ENCODE data around the gene RCAN1. TPM values are rescaled to one million over a fixed set of nuclear protein-coding genes. Genes with fewer than 3 reads are reported as not detected.

Gene RCAN1
- total and polyA plus RNA-seq, 9 of the 15 experiments (the other 6 are each of a cell fraction or from before 2014, with no cell fraction given), result 4.4 to 16.5 (median 12.3) TPM

DNA sequence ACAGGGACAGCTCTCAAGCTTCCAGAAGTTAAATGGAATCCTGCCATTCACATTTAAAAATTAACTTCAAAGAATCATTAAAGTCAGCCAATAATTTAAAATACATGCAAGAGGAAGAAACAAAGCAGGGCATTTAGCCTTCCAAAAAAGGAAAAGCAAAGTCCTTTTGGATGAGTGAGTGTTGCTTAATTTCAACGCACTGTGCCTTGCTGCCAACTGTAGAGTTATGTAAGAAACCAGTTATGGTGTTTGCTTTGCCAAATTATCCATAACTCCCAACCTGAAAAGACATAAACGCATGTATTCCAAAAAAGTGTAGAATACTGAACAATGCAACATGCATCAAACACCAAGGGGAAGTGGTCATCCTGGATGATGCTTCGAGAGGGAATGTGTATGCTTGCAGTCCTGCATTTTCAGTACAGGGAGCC is 86.8 kb downstream of the RCAN1 start:
- in situ Hi-C loops (cut with MboI) (no loop called here), intact Hi-C loops (cut with micrococcal nuclease) (no loop called here)
- Histone ChIP-seq H3K4me3 (no peak overlapping the region), H3K79me2 (ENCODE audit: control insufficient read depth, insufficient read depth, low read length) (no peaks in the 10 kb centered on the region), H2AFZ (ENCODE audit: low read depth, low read length) (no peak overlapping the region), H3K36me3 (ENCODE audit: control insufficient read depth, insufficient read depth, low read length) (no peaks in the 10 kb centered on the region), H3K27ac (ENCODE audit: extremely low read depth, low read depth, low read length) (no peak overlapping the region), H3K27me3 (ENCODE audit: control insufficient read depth in 2 of 2, insufficient read depth in 2 of 2, low read length in 2 of 2) (peaks cover 3 to 12% of the 10 kb centered on the region in 2 experiments; a peak in 4 of 5 replicates), H3K9me3 (replicated peaks; ENCODE audit: control insufficient read depth, insufficient read depth, low read depth, low read length) (no peaks in the 10 kb centered on the region), H3K9ac (ENCODE audit: insufficient read depth in 1 of 2, low read depth in 2 of 2, low read length in 2 of 2) (no peak overlapping the region), H3K4me1 (replicated peaks in 1 of 2; ENCODE audit: control insufficient read depth in 2 of 2, insufficient read depth in 2 of 2, low read length in 2 of 2) (no peaks in the 10 kb centered on the region; a peak in 1 of 5 replicates), H4K20me1 (replicated peaks; ENCODE audit: control insufficient read depth, insufficient read depth, low read length) (no peaks in the 10 kb centered on the region), H3K9me1 (ENCODE audit: control insufficient read depth, insufficient read depth, low read length) (no peaks in the 10 kb centered on the region), H3K4me2 (ENCODE audit: insufficient read depth, low read length) (no peak overlapping the region)
- no peak for DNase-seq (ENCODE audit: extremely low read depth in 1 of 4, low spot score in 3 of 4)
- no peak for ATAC-seq
- ChIA-PET CTCF (ENCODE audit: low intra/inter-chr PET ratio) (no interaction called here), POLR2A (no interaction called here)
- WGBS (ENCODE audit: insufficient coverage, low coverage, missing lambda C conversion rate), result 11% methylated on average over 3 of the region's 3 CpGs
- BruUV-seq (replicated peaks), result no TSS peak
- FAIRE-seq, result no peak
- TF ChIP-seq RAD21 (CRISPR knock-in tag; conservative IDR thresholded peaks at IDR 0.05 in 1 of 2, IDR thresholded peaks at IDR 0.05 in 1 of 2) (no peak), SOX6 (IDR thresholded peaks at IDR 0.05) (no peak), ERF (CRISPR knock-in tag; IDR thresholded peaks at IDR 0.05) (no peak), EP300 (IDR thresholded peaks at IDR 0.05; ENCODE audit: low read length) (no peak), ELF1 (tag; IDR thresholded peaks at IDR 0.05) (no peak), ZNF124 (CRISPR knock-in tag; IDR thresholded peaks at IDR 0.05) (no peak)
- TF ChIP-seq, protein P1, sequence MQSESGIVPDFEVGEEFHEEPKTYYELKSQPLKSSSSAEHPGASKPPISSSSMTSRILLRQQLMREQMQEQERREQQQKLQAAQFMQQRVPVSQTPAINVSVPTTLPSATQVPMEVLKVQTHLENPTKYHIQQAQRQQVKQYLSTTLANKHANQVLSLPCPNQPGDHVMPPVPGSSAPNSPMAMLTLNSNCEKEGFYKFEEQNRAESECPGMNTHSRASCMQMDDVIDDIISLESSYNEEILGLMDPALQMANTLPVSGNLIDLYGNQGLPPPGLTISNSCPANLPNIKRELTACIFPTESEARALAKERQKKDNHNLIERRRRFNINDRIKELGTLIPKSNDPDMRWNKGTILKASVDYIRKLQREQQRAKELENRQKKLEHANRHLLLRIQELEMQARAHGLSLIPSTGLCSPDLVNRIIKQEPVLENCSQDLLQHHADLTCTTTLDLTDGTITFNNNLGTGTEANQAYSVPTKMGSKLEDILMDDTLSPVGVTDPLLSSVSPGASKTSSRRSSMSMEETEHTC (IDR thresholded peaks at IDR 0.05), result no peak
- TF ChIP-seq, protein P2, sequence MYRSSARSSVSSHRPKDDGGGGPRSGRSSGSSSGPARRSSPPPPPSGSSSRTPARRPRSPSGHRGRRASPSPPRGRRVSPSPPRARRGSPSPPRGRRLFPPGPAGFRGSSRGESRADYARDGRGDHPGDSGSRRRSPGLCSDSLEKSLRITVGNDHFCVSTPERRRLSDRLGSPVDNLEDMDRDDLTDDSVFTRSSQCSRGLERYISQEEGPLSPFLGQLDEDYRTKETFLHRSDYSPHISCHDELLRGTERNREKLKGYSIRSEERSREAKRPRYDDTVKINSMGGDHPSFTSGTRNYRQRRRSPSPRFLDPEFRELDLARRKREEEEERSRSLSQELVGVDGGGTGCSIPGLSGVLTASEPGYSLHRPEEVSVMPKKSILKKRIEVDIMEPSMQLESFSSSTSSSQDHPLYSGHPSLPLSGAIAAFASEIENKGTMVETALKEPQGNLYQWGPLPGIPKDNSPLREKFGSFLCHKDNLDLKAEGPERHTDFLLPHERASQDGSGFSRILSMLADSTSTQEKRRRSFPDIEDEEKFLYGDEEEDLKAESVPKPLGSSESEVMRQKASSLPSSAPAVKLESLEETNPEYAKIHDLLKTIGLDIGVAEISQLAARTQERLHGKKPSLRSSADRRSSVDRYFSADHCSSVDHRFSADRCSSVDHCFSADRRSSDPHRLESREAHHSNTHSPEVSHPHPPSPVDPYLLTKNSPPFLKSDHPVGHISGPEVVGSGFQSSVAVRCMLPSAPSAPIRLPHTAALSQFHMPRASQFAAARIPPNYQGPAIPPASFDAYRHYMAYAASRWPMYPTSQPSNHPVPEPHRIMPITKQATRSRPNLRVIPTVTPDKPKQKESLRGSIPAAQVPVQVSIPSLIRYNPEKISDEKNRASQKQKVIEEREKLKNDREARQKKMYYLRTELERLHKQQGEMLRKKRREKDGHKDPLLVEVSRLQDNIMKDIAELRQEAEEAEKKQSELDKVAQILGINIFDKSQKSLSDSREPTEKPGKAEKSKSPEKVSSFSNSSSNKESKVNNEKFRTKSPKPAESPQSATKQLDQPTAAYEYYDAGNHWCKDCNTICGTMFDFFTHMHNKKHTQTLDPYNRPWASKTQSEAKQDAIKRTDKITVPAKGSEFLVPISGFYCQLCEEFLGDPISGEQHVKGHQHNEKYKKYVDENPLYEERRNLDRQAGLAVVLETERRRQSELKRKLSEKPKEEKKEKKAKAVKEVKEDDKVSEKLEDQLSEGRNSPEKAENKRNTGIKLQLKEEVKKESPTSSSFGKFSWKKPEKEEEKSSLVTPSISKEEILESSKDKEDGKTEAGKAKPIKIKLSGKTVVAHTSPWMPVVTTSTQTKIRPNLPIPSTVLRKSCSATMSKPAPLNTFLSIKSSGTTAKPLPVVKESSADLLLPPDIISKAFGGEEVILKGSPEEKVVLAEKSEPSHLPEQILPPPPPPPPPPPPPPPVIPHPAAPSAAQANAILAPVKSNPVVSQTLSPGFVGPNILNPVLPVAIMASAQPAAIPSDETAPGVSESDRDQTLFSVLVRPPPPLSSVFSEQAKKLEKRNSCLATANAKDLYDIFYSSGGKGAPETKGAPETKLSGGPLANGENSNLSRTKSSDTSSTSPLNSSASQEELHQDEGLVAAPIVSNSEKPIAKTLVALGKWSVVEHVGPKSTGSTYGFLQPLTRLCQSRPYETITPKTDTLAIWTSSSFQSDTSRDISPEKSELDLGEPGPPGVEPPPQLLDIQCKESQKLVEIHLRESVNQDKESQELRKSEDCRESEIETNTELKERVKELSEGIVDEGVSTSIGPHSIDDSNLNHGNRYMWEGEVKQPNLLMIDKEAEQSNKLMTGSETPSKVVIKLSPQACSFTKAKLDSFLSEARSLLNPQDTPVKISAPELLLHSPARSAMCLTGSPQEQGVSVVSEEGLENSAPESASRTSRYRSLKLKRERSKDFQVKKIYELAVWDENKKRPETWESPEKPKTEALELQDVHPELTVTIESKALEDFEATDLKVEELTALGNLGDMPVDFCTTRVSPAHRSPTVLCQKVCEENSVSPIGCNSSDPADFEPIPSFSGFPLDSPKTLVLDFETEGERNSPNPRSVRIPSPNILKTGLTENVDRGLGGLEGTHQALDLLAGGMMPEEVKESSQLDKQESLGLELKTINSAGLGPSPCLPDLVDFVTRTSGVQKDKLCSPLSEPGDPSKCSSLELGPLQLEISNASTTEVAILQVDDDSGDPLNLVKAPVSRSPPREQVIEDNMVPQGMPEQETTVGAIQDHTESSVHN (IDR thresholded peaks at IDR 0.05; ENCODE audit: borderline replicate concordance in 1 of 2, low read depth in 1 of 2), result no peak
- TF ChIP-seq, protein P3, sequence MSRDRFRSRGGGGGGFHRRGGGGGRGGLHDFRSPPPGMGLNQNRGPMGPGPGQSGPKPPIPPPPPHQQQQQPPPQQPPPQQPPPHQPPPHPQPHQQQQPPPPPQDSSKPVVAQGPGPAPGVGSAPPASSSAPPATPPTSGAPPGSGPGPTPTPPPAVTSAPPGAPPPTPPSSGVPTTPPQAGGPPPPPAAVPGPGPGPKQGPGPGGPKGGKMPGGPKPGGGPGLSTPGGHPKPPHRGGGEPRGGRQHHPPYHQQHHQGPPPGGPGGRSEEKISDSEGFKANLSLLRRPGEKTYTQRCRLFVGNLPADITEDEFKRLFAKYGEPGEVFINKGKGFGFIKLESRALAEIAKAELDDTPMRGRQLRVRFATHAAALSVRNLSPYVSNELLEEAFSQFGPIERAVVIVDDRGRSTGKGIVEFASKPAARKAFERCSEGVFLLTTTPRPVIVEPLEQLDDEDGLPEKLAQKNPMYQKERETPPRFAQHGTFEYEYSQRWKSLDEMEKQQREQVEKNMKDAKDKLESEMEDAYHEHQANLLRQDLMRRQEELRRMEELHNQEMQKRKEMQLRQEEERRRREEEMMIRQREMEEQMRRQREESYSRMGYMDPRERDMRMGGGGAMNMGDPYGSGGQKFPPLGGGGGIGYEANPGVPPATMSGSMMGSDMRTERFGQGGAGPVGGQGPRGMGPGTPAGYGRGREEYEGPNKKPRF (IDR thresholded peaks at IDR 0.05; ENCODE audit: low read depth, low read length), result no peak
- TF ChIP-seq, protein P4, sequence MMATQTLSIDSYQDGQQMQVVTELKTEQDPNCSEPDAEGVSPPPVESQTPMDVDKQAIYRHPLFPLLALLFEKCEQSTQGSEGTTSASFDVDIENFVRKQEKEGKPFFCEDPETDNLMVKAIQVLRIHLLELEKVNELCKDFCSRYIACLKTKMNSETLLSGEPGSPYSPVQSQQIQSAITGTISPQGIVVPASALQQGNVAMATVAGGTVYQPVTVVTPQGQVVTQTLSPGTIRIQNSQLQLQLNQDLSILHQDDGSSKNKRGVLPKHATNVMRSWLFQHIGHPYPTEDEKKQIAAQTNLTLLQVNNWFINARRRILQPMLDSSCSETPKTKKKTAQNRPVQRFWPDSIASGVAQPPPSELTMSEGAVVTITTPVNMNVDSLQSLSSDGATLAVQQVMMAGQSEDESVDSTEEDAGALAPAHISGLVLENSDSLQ (IDR thresholded peaks at IDR 0.05), result no peak
